Fibroblast of villous mesenchyme (primary cell): ENCODE measurements around the gene CBX4. TPM values are rescaled to one million over a fixed set of nuclear protein-coding genes. Genes with fewer than 3 reads are reported as not detected.

Experiments
- DNase-seq: peaks from one replicate; pipeline ENCODE4 v3.0.0-alpha.2; 2010; ENCODE audit warnings: low read depth
- H3K4me3 ChIP-seq: 2 replicates; pipeline ENCODE4 v1.5.1; 2011; ENCODE audit warnings: low read depth, mild to moderate bottlenecking, low read length
- CTCF ChIP-seq: IDR thresholded peaks from 2 replicates; pipeline ENCODE4 v1.5.1; 2012; ENCODE audit warnings: low read depth, mild to moderate bottlenecking, low read length; ENCODE audit not compliant: insufficient read depth
- total RNA-seq: library from RNA; depleted of rRNA; stranded (reverse); fragments of >200 nt; gene quantifications from 2 replicates; pipeline ENCODE4 v1.2.3, GENCODE V29; 2012

The CBX4 gene
- total RNA-seq, 1 donor = 13.0 TPM

DNA sequence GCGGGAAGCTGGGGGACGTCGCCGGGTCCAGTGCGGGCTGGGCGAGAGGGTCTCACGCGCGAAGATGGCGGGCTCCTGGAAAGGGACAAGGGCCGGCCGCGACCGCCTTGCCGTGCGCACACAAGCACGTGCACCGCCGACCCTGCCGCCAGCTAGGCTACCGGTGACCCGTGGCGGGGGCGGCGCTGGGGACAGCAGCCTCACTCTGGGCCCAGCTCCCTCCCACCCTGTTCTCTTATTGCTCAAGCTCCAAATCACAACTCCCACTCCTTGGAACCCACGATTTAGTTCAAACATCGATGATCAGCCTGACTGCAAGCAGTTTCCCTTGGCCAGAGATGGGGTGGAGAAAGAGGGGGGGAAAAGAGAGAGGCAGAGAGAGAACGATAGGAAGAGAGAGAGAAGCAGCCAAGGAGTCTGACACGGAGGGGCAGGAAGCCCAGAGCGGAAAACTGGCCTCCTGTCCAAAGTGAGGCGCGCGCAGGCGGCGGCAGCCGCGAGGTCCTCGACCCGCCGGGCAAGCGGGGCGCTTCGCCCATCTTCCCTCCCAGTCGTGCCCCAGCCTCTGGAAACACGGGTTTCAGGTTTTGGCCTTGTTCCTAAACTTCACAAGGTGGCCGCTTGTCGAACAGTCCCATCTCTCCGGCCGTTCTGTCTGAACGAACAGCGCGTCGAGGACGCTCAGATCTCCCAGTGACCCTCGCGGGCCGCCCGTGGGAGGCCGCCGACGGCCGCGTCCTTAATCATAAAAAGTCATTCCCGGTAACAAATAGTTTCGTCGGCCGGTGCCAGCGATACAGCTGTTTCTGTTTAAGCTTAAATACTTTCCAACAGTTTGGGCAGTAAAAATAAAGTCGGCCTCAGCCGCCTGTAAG, 40.7 kb downstream of the CBX4 start:
- DNase-seq = no peak
- H3K4me3 ChIP-seq = no peak overlapping the region
- TF ChIP-seq CTCF = no peak

- no peak for DNase-seq
- no peak for TF ChIP-seq CTCF
- H3K4me3 ChIP-seq = peak overlapping the region; percentile 62
Observed at GRCh38 chr17:79797492-79798298, 41.5 kb downstream of the CBX4 start.

GRCh38 chr17:79796763-79797491, 42.3 kb downstream of the CBX4 start, which contains the start of gene CBX8:
Gene CBX8, minus strand, starts transcription at chr17:79797077. Its CDS starts 79 bp downstream, at chr17:79796998.
- DNase-seq = peak; percentile 99
- TF ChIP-seq CTCF = peak; percentile 13
- H3K4me3 ChIP-seq = peak within 1 kb of the TSS; percentile 80

DNA sequence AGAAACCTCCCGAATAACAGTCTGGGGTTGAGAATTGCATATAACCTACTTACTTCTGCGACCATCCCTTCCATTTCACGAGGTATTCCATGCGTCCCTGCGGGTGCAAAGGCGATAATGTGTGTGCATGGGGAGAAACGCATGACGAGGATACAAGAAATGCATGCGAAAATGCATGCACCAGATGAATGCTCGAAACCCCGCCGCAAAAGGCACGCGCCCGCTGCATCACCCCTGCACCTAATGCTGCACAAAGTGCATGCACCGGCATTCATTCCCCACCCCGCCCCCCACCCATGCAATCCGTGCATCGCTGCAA, 42.8 kb downstream of the CBX4 start:
- DNase-seq = no peak
- H3K4me3 ChIP-seq = peak overlapping the region; percentile 80
- no peak for TF ChIP-seq CTCF

DNA sequence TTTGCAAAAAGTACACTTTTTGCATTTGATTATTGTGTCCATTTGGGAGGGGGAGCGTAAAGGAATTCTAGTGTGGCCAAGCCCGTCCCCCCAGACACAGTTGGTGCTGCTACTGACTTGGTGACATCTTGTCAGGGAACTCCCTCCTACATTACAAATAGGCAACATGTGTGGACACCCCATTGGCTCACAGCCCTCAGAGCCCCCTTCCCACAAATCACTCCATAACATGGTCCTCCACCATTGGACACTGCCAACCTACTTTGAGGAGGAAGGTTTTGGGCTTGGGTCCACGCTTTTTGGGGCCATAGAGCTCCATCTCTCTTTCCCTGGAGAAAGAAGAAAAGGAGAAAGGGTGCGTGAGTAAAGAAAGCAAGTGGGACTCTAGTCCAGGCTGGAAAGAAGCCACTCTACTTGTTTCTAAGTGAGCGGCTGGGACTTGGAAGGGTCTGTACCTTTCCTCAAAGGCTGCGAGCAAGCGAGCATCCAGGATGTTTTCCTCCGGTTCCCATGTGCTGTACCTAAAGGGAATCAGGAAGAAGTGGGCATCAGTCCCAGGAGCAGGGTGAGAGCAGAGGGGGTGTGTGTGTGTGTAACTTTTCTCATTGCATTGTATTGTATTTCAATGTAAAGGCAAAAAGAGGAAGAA, 43.3 kb downstream of the CBX4 start:
- DNase-seq = no peak
- no peak for TF ChIP-seq CTCF
- H3K4me3 ChIP-seq = peak overlapping the region; percentile 80
